HG03045 (cell line): ENCODE data around the gene BBS12.

Experiments
- ATAC-seq: cut with Tn5 transposase; IDR thresholded peaks from one replicate; pipeline ENCODE4 v1.9.1; 2021; ENCODE audit warnings: mild to moderate bottlenecking, moderate library complexity; ENCODE audit not compliant: unreplicated experiment

BBS12 gene

GRCh38 chr4:122712782-122713181 is 19.7 kb upstream of the BBS12 start:
- no peak for ATAC-seq

- ATAC-seq, result no peak
These were observed 17.3 kb upstream of the BBS12 start for GRCh38 chr4:122715221-122715620.

GRCh38 chr4:122716825-122717448 is 15.6 kb upstream of the BBS12 start:
- ATAC-seq, result peak; percentile 89

- ATAC-seq, result no peak
These were observed 14.2 kb upstream of the BBS12 start for GRCh38 chr4:122718281-122718680.

GRCh38 chr4:122722256-122722655 is 10.2 kb upstream of the BBS12 start:
- no peak for ATAC-seq

GRCh38 chr4:122728856-122729255 is 3.6 kb upstream of the BBS12 start:
- ATAC-seq, result no peak

- no peak for ATAC-seq
These were observed 828 bp upstream of the BBS12 start for GRCh38 chr4:122731676-122732075.

- no peak for ATAC-seq
These were observed 1.2 kb downstream of the BBS12 start for GRCh38 chr4:122733787-122734120.

- no peak for ATAC-seq
These were observed 6.7 kb downstream of the BBS12 start for GRCh38 chr4:122739174-122739573.

- no peak for ATAC-seq
These were observed 10.7 kb downstream of the BBS12 start for GRCh38 chr4:122742933-122743829.

- ATAC-seq, result no peak
These were observed 11.7 kb downstream of the BBS12 start for GRCh38 chr4:122744229-122744628.

- no peak for ATAC-seq
These were observed 14.0 kb downstream of the BBS12 start for GRCh38 chr4:122746485-122746965.

- no peak for ATAC-seq
These were observed 14.6 kb downstream of the BBS12 start for GRCh38 chr4:122747068-122747467.

GRCh38 chr4:122747883-122748282 is 15.4 kb downstream of the BBS12 start:
- ATAC-seq, result no peak

GRCh38 chr4:122749704-122750454 is 17.4 kb downstream of the BBS12 start:
- no peak for ATAC-seq

- ATAC-seq, result no peak
These were observed 23.2 kb downstream of the BBS12 start for GRCh38 chr4:122755675-122756074.

GRCh38 chr4:122758033-122758432 is 25.5 kb downstream of the BBS12 start:
- ATAC-seq, result no peak

- no peak for ATAC-seq
These were observed 27.3 kb downstream of the BBS12 start for GRCh38 chr4:122759639-122760310.

- no peak for ATAC-seq
These were observed 30.0 kb downstream of the BBS12 start for GRCh38 chr4:122762520-122762919.

GRCh38 chr4:122762966-122763716 is 30.6 kb downstream of the BBS12 start:
- no peak for ATAC-seq
